HG02938 (cell line): ENCODE measurements around the gene NCAM1.
"Not testable (repeated sequence)": the region's sequence is repeated elsewhere in the genome, so short reads cannot be mapped to it uniquely, and the experiment has no call there.

ENCODE experiments used
- ATAC-seq: cut with Tn5 transposase; IDR thresholded peaks from one replicate; pipeline ENCODE4 v1.9.1; 2021; ENCODE audit warnings: mild to moderate bottlenecking, moderate library complexity; ENCODE audit not compliant: unreplicated experiment

NCAM1 gene

DNA sequence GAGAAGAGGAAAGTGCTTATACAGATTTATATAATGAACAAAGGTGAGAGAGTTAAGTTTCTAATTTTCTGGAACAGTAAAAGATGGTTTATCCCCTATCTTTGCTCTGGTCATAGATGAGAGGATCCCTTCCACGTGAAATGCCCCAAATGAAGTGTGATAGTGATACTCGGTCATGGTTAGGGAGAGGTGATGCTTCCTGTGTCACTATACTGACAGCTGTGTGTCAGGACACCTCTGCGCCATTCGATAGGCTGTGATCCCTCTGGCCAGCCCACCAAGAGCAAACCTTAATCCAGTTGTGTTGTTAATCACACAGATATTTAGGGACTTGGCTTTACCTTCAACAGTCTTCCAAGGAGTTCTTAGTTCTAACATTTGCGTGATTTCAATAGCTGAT lies 57.7 kb downstream of the NCAM1 start:
- no peak for ATAC-seq

- no peak for ATAC-seq
Measured at GRCh38 chr11:113019711-113020110, 58.5 kb downstream of the NCAM1 start.

DNA sequence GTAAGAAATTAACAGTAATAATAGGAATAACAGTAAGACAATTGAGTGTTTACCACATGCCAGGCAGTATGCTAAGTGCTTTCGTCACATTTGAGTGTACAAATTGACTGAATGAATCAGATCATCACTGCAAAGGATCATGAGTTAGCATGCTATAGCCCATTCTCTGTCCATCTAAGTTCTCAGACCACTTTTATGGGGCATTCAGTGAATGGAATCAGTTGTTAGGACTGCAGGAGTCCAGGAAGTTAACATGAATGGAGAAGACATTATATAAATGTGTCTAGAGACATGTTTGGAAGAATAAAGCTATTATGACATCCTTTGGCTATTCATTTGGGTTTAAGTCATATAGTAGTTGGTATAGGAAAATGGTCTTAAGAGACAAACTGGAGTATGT lies 59.9 kb downstream of the NCAM1 start:
- no peak for ATAC-seq

DNA sequence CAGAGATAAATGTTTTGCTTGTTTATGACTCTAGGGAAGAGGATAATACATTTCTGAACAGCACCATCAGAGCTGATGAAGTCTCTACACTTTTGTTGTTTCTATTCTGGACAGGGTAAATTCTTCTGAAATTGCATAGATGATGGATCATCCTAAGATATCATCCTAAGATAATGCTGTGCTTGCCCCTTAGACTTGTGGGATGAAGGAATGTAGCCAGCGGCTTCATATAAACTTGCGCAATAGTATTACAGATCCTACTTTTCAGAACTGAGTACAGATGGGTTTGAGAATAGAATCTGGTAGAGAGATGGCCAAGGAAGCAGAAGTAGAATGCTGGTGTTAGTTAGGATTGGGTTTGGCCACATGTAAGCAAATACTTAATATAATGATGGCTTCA lies 61.0 kb downstream of the NCAM1 start:
- no peak for ATAC-seq

DNA sequence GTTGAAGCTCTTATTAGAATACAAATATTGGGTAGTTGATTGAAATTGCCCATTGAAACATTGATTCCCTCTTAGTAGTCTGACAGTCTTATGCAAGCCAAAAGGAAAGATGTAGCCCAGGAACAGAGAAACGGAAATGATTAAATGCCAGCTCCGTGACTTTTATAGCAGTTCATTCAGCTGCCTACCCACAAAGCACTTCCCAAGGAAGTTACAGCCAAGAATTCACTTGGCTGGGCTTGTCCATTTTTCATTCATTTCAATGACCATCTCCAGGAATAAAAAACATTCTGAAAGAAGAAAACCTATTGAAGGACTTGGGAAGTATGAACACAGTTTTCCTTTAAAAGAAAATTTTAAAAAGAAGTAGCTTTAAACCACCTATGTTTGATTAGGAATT lies 62.0 kb downstream of the NCAM1 start:
- no peak for ATAC-seq

DNA sequence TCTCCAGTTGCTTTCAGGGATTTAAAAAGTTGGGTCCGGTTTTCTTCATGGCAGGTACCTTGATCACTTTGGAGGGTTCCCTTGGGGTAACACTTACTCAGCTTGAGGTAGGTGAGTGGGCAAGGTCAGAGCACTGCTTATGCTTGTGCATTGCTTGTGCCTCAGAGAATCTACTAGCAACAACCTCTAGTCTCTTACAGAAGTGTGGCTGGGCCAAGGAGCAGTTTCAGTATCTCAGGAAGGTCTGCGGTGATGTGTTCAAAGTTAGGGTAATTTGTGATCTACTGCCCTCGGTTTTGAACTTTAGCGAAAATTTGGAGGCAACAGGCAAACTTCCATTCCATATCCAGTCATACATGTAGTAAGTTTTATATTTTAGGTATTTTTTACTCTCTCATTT lies 62.8 kb downstream of the NCAM1 start:
- ATAC-seq, result no peak

- no peak for ATAC-seq
Measured at GRCh38 chr11:113026778-113027177, 65.6 kb downstream of the NCAM1 start.

DNA sequence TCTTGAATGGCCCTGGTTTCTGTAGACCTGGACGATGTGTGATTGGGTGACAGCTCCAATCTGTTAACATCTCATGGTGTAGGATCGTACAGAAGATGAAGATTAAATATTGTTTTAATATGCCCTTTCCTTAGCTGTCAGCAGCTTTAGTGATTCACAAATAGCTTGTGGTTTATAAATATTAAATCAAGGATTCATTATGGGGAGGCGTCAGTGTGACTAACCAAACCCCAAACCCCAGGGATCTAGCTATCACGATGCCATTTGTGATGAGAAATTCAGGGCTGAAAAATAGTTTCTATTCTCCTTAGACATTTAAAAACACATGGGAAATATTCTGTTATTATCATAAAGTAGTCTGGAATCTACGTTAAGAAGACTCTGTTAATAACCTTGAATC lies 73.4 kb downstream of the NCAM1 start:
- ATAC-seq, result no peak

GRCh38 chr11:113035708-113036107 lies 74.5 kb downstream of the NCAM1 start:
- no peak for ATAC-seq

DNA sequence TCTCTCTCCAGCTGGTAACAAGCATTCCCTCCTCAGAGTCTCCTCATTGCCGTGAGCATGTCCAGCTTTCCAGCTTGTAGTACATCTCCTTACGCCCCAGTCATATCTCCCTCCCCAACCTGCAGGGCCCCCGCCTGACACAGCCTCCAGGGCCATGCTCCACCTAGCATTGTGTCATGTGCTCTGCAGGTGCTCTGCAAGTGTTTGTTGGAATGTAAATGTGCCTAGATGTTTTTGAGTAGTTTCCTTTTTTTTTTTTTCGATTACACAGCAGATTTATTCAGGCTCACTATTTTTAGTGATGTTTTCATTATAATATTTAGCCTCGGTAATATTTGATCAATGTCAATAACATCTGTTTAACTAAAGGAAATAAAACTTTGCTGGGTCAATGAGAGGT lies 82.5 kb downstream of the NCAM1 start:
- no peak for ATAC-seq

- no peak for ATAC-seq
Measured at GRCh38 chr11:113045146-113045545, 83.9 kb downstream of the NCAM1 start.

DNA sequence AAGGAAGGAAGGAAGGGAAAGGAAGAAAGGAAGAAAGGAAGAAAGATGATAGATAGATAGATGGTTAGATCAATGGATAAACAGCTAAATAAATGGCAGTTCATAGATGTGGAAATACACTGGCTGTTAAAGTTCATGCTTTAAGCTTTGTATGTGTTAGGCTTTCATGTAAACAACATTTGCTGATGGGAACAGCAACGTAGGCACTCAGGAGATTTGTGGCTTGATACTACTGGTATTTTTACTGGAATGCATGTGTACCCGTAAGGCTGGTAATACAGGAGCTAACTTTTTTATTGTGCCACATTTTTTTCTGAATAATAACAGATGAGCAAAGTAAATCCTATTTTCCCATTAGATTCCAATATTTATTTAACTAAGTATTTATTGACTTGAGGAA lies 85.6 kb downstream of the NCAM1 start:
- ATAC-seq, result no peak

DNA sequence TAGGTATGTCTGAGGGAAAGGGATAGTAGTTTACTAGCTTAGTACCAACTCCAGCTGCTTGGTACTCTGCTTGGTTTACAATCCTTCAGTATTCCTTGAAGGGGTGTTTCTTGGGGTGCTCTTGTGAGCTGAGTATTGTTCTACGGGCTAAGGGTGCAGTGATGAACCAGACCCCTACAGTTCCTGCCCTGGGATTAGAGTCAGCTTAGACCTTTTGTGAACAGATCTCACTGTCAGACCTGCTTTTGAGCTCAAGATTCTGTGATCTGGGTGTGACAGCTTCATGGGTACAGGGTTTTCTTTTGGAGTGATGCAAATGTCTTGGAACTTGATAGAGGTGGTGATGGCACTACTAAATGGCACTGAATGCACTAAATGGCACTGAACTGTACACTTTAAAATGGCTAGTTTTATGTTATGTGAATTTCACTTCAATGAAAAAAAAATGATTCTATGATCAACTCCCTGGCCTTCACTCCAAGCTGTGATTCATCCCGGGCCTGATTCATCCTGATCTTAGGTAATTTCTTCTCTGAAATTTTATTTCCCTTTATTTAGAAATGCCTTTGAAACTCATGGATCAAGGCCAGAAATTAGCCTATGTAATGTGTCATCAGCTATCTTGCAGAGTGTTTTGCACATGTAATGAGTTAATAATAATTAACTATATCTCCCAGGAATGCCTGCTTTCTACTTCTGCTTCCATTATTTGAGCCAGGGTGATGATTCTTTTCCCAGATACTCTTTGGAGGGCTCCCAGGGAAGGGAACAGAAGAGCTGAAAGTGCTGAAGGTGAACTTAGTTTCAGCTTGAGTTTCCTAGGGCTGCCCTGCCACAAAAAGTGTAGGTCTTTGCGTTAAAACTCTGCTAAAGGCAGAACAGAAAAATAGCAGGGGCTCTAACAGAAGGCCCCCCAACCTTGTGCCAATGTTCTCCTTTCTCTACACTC lies 87.9 kb downstream of the NCAM1 start:
- no peak for ATAC-seq

- ATAC-seq, result not testable (repeated sequence)
Measured at GRCh38 chr11:113053042-113053441, 91.8 kb downstream of the NCAM1 start.

DNA sequence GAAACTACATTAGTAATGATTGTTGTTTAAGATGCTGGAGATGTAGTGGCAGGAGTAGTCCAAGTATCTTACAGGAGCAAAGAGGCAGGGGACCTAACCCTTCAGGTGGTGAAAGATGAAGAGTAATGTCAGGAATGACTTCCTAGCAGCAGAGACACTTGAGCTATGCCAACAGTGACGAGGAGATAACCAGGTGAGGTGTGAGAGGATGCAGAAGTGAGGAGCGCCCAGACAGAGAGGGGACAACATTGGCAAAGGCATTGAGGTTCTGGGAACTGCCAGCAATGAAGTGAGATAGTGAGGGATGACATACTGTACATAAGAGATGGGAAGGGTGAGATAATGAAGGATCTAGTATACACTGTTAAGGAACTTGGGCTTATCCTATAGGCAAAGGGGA lies 95.8 kb downstream of the NCAM1 start:
- no peak for ATAC-seq

DNA sequence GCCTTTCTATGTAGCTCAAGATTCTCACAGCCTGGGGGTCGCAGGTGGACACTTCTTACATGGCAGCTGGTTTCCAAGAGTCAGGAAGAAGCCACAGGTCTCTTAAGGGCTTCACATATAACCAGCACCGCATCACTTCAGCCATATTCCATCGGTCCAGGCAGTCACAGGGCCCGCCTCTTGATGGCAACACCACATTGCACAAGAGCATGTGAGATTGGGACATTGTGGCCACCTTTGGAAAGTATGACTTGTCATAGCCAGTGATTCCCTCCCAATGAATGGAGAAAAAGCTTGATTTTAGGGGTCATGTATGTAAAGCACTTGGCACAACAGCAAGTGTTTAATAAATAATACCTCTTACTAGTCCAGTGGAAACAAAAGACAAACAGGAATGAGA lies 98.3 kb downstream of the NCAM1 start:
- no peak for ATAC-seq

- no peak for ATAC-seq
Measured at GRCh38 chr11:113065330-113065729, 104.1 kb downstream of the NCAM1 start.

- no peak for ATAC-seq
Measured at GRCh38 chr11:113072237-113072858, 111.1 kb downstream of the NCAM1 start.

- no peak for ATAC-seq
Measured at GRCh38 chr11:113073290-113073953, 112.2 kb downstream of the NCAM1 start.

- no peak for ATAC-seq
Measured at GRCh38 chr11:113075586-113076095, 114.4 kb downstream of the NCAM1 start.

DNA sequence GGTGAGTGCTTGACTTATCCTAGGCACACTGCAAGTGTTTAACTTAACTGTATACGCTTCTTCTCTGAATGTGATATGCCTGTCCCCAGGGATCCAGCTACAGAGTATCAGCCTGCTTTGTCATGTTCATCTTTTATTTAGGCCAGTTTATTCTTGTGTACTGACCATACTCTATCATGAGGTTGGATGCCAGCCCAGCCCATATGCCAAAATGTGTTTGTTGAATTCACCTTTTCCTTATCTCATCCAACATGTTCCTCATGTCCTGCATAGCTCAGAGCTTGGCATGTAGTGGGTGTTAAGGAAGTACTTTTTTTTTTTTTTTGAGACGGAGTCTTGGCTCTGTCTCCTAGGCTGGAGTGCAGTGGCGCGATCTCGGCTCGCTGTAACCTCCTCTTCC lies 116.2 kb downstream of the NCAM1 start:
- ATAC-seq, result no peak
